Activated gamma-delta T cell treated with Interleukin-2 at 50 U/mL for 16 hours (primary cell): ENCODE data around the gene DDX51.

Experiments used
- DNase-seq: peaks from one replicate; pipeline ENCODE4 v3.0.0-alpha.2; 2020

The DDX51 gene

GRCh38 chr12:132179431-132180362 lies 35.6 kb upstream of the DDX51 start:
- no peak for DNase-seq

GRCh38 chr12:132178801-132179401 lies 34.8 kb upstream of the DDX51 start:
- DNase-seq, result no peak

- no peak for DNase-seq
Measured at GRCh38 chr12:132178316-132178715, 34.2 kb upstream of the DDX51 start.

- no peak for DNase-seq
Measured at GRCh38 chr12:132176920-132177551, 32.9 kb upstream of the DDX51 start.

GRCh38 chr12:132176385-132176919 lies 32.3 kb upstream of the DDX51 start:
- no peak for DNase-seq

- DNase-seq, result no peak
Measured at GRCh38 chr12:132175496-132176384, 31.6 kb upstream of the DDX51 start.

- no peak for DNase-seq
Measured at GRCh38 chr12:132174839-132175490, 30.8 kb upstream of the DDX51 start.

- DNase-seq, result no peak
Measured at GRCh38 chr12:132174015-132174838, 30.1 kb upstream of the DDX51 start.

GRCh38 chr12:132173135-132174014 lies 29.3 kb upstream of the DDX51 start:
- DNase-seq, result no peak

GRCh38 chr12:132172619-132173018 lies 28.5 kb upstream of the DDX51 start:
- no peak for DNase-seq

- no peak for DNase-seq
Measured at GRCh38 chr12:132171968-132172521, 27.9 kb upstream of the DDX51 start.

- no peak for DNase-seq
Measured at GRCh38 chr12:132171293-132171967, 27.3 kb upstream of the DDX51 start.

- DNase-seq, result no peak
Measured at GRCh38 chr12:132170637-132171292, 26.6 kb upstream of the DDX51 start.

- no peak for DNase-seq
Measured at GRCh38 chr12:132170094-132170636, 26.0 kb upstream of the DDX51 start.

GRCh38 chr12:132169376-132169775 lies 25.3 kb upstream of the DDX51 start:
- DNase-seq, result no peak

- DNase-seq, result no peak
Measured at GRCh38 chr12:132168311-132169031, 24.4 kb upstream of the DDX51 start.

GRCh38 chr12:132167611-132168310 lies 23.6 kb upstream of the DDX51 start:
- no peak for DNase-seq
